ENCODE data around the gene ATP10B. TPM values are rescaled to one million over a fixed set of nuclear protein-coding genes. Genes with fewer than 3 reads are reported as not detected.

The ATP10B gene
- total and polyA plus RNA-seq, 2 of the 13 experiments (the other 11 are each of a cell fraction or from before 2014, with no cell fraction given) = not detected

DNA sequence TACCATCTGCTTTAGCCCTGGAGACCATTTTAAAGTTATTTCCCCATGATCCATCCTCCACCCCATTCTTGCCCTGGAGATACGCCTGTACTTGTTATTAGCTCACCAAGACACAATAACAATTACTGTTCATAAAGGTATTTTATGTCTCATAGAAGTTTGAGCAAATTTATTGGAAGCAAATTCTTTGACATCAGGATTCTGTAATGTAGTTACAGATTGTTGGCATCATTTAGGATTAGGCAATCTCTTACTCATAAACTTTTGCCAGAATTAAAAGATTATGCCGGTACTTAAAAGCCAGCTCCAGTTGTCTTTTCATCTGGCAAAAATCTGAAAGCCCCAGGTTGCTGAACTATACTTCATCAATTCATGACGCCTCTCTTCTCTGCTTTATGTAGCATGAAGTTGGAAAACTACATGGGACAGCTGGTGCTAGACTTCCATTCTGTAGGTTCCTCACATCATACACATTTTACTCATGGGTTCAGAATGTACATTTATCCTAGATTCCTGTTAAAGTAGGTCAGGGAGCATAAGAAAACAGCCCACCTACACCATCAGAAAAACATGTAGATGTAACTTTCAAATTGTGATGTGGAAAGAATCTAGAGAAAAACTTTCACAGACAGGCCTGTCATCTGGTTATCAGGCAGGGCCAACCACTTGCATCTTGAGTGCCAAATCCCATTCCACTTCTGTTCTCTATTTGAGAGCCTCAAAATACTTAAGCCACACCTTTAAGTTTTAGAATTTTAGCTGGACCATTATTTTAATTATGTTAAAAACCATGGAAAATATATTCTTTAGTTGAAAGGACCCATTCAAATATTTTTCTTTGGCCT is 14.0 kb downstream of the ATP10B start (continued):
- no peak for TF ChIP-seq CEBPZ (IDR thresholded peaks at IDR 0.05; ENCODE audit: low read length)
- TF ChIP-seq, protein P1, sequence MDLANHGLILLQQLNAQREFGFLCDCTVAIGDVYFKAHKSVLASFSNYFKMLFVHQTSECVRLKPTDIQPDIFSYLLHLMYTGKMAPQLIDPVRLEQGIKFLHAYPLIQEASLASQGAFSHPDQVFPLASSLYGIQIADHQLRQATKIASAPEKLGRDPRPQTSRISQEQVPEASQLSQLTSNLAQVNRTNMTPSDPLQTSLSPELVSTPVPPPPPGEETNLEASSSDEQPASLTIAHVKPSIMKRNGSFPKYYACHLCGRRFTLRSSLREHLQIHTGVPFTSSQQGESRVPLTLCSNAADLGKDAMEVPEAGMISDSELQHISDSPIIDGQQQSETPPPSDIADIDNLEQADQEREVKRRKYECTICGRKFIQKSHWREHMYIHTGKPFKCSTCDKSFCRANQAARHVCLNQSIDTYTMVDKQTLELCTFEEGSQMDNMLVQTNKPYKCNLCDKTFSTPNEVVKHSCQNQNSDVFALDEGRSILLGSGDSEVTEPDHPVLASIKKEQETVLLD (CRISPR knock-in tag; IDR thresholded peaks at IDR 0.05; ENCODE audit: low read depth) = no peak
- no peak for TF ChIP-seq ZBTB42 (CRISPR knock-in tag; IDR thresholded peaks at IDR 0.05)
- no peak for TF ChIP-seq E2F2 (CRISPR knock-in tag; IDR thresholded peaks at IDR 0.05; ENCODE audit: borderline replicate concordance)

- no peak for FAIRE-seq
- BruUV-seq (replicated peaks) = no TSS peak
- no peak for TF ChIP-seq ATRX (CRISPR knock-in tag; IDR thresholded peaks at IDR 0.05; ENCODE audit: borderline replicate concordance)
- no peak for TF ChIP-seq ZNF564 (CRISPR knock-in tag; IDR thresholded peaks at IDR 0.05)
- no peak for TF ChIP-seq POLR2A (IDR thresholded peaks at IDR 0.05; ENCODE audit: insufficient read depth in 1 of 2, low read depth in 2 of 2, low read length in 2 of 2)
- no peak for TF ChIP-seq RBM39 (IDR thresholded peaks at IDR 0.05; ENCODE audit: low read depth, low read length, poor library complexity, severe bottlenecking)
- TF ChIP-seq ZFP36 (IDR thresholded peaks at IDR 0.05; ENCODE audit: borderline replicate concordance, low read depth, low read length, partially characterized antibody) = no peak
- no peak for TF ChIP-seq ATAD3A (CRISPR knock-in tag; IDR thresholded peaks at IDR 0.05)
- TF ChIP-seq FUBP1 (CRISPR knock-in tag; IDR thresholded peaks at IDR 0.05; ENCODE audit: borderline replicate concordance) = no peak
- TF ChIP-seq ZNF343 (CRISPR knock-in tag; IDR thresholded peaks at IDR 0.05) = no peak
- no peak for TF ChIP-seq XRCC5 (optimal IDR thresholded peaks at IDR 0.05; ENCODE audit: low read length)
- TF ChIP-seq ZSCAN12 (CRISPR knock-in tag; IDR thresholded peaks at IDR 0.05) = no peak
Observed at GRCh38 chr5:160837211-160837610, 14.8 kb downstream of the ATP10B start.

More at GRCh38 chr5:160837211-160837610, 14.8 kb downstream of the ATP10B start:
- WGBS (ENCODE audit: low lambda C conversion rate) = 0% methylated on average over 1 of the region's 1 CpG
- Histone ChIP-seq H4K20me1 (ENCODE audit: insufficient read depth, low read length) (no peaks in the 10 kb centered on the region), H3K9ac (ENCODE audit: insufficient read depth, low read depth, low read length) (no peak overlapping the region), H3K79me2 (ENCODE audit: insufficient read depth, low read length) (no peaks in the 10 kb centered on the region), H3K27me3 (ENCODE audit: control insufficient read depth in 1 of 2, insufficient read depth in 2 of 2, low read length in 2 of 2) (no peaks in the 10 kb centered on the region), H3K4me1 (ENCODE audit: insufficient read depth, low read length) (no peaks in the 10 kb centered on the region), H3K9me3 (ENCODE audit: low read length) (no peaks in the 10 kb centered on the region; the same call in 1 of the 2 replicates), H3K4me3 (replicated peaks in 1 of 3; ENCODE audit: insufficient read depth in 1 of 3, low read depth in 2 of 3, low read length in 3 of 3) (no peak overlapping the region), H2AFZ (ENCODE audit: low read length) (no peak overlapping the region), H3K36me3 (replicated peaks in 1 of 2; ENCODE audit: control insufficient read depth in 1 of 2, insufficient read depth in 2 of 2, low read length in 2 of 2) (no peaks in the 10 kb centered on the region), H3K4me2 (ENCODE audit: low read depth, low read length) (no peak overlapping the region), H3K27ac (ENCODE audit: extremely low read length, insufficient read depth, low read length) (no peak overlapping the region)
- CTCF ChIA-PET (ENCODE audit: low intra/inter-chr PET ratio, low total read pairs) = no interaction called here
- no peak for ATAC-seq
- no peak for DNase-seq (ENCODE audit: low spot score)
- POLR2A ChIA-PET = no interaction called here
- intact Hi-C loops (cut with micrococcal nuclease; ENCODE audit: unreplicated experiment) = no loop called here
- in situ Hi-C loops (cut with HindIII; ENCODE audit: extremely low pct_ligation_motif_present, low pct_unique_long_range_greater_than_20kb) = no loop called here
